Panc1 (cell line): Measurements from ENCODE around the gene ADAMTS6.

Experiments used
- CTCF ChIP-seq: fragments of 450-650 bp; IDR thresholded peaks from 2 replicates; pipeline ENCODE4 v1.5.1; 2017; ENCODE audit warnings: mild to moderate bottlenecking
- POLR2AphosphoS5 ChIP-seq: IDR thresholded peaks from 2 replicates; pipeline ENCODE4 v1.6.1; 2012; ENCODE audit warnings: mild to moderate bottlenecking, low read depth, low read length, moderate library complexity
- REST ChIP-seq, 2 experiments: IDR thresholded peaks; 2 replicates each; pipeline ENCODE4 v1.6.1; 2011 to 2012; ENCODE audit warnings: low read depth in 2 of 2, control low read depth in 1 of 2, low read length in 1 of 2, mild to moderate bottlenecking in 1 of 2, moderate library complexity in 1 of 2; ENCODE audit not compliant: insufficient read depth in 1 of 2
- TCF7L2 ChIP-seq: IDR thresholded peaks from 2 replicates; pipeline ENCODE4 v1.6.1; 2011; ENCODE audit warnings: mild to moderate bottlenecking, low read depth, low read length, inconsistent platforms

DNA sequence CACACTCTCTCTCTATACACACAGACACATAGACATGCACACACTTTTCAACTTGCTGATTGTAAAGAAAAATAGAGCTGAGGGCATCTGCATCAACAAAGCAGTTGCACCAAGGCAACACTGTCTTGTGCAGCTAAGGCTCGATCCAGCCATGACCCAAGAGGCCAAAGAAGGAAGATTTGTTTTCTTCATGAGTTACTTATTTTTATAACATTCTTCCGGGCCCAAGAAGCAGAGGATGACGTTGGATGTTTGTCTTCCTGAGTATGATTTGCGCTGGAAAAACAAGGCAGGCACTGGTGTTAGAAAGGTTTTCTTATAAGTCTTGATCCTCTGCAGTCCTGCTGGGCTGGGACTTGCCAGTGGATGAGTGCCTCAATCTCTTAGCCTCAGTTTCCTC, 344.1 kb downstream of the ADAMTS6 start:
- no peak for TF ChIP-seq CTCF
- TF ChIP-seq POLR2AphosphoS5 = no peak
- no peak for TF ChIP-seq REST (IDR thresholded peaks at IDR 0.05; ENCODE audit: insufficient read depth in 1 of 2, low read depth in 2 of 2, low read length in 1 of 2)
- no peak for TF ChIP-seq TCF7L2
